NCI-H1694 treated with DMSO at 0.1 percent for 48 hours (cell line): ENCODE results near the gene ESRRA.

Experiments used
- DNase-seq: peaks from one replicate; lab custom pipeline; 2025; lab: John Stamatoyannopoulos, UW

ESRRA gene

GRCh38 chr11:64305075-64305690 lies at the start of gene ESRRA:
TSS of gene ESRRA (plus strand) at chr11:64305524. CDS start at chr11:64307180, 1,656 bp downstream.
- DNase-seq, result peak; percentile 96

DNA sequence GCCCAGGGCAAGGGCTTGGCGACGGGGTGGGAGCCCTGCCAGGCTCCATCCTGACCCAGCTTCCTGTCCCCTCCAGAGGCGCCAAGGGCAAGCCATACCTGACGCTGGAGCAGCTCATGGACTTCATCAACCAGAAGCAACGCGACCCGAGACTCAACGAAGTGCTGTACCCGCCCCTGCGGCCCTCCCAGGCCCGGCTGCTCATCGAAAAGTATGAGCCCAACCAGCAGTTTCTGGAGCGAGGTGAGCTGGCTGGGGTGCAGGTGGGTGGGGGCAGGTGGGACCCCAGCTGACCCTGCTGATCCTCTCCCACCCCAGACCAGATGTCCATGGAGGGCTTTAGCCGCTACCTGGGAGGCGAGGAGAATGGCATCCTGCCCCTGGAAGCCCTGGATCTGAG lies 49.0 kb upstream of the ESRRA start:
- no peak for DNase-seq

- no peak for DNase-seq
Observed at GRCh38 chr11:64258356-64258755, 47.0 kb upstream of the ESRRA start.

DNA sequence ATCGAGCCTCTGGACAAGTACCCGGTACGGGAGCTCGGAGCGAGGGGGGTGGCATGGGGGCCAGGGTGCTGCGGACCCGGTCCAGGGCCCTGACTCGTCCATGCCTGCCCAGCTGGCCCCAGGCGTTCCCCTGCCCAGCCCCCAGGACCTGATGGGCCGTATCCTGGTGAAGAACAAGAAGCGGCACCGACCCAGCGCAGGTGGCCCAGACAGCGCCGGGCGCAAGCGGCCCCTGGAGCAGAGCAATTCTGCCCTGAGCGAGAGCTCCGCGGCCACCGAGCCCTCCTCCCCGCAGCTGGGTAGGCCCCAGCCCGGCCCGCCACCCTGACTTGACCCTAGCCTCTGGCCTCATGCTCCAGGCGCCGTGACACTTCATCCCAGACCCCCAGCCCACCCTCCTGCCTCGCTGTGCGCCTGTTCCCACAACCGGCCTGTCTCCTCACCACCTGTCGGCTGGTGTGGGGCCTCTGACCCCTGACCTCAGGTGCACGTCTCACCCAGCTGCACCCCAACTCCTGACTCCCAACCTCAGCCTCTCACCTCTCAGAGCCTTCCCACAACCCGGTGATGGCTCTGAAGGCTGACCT lies 46.3 kb upstream of the ESRRA start:
- no peak for DNase-seq

GRCh38 chr11:64259533-64260067 lies 45.7 kb upstream of the ESRRA start:
- DNase-seq, result no peak

GRCh38 chr11:64260147-64260708 lies 45.1 kb upstream of the ESRRA start:
- no peak for DNase-seq

GRCh38 chr11:64261556-64262080 lies 43.7 kb upstream of the ESRRA start:
- no peak for DNase-seq

DNA sequence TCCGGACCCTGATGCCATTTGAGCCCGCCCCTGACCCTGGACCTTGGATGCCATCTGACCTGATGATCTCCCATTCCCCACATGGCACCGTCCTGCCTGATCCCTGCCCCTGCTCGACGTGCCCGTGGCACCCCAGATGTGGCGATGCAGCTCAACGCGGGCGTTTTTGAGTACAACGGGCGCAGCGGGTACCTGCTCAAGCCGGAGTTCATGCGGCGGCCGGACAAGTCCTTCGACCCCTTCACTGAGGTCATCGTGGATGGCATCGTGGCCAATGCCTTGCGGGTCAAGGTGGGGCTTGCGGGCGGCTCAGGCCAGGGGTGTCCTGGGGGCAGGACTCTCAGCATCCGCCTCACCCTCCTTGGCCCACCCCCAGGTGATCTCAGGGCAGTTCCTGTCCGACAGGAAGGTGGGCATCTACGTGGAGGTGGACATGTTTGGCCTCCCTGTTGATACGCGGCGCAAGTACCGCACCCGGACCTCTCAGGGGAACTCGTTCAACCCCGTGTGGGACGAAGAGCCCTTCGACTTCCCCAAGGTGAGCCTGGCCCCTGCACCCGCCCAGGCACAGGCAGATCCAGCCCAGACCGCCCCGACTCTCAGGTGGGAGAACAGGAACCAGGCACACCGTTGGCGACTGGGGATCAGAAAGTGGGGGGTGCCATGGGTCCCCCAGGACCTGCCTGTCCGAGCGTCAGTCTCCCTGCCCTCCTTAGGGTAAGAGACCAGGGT lies 42.9 kb upstream of the ESRRA start:
- DNase-seq, result no peak

GRCh38 chr11:64263021-64263946 lies 42.0 kb upstream of the ESRRA start:
- no peak for DNase-seq

- no peak for DNase-seq
Observed at GRCh38 chr11:64263947-64264317, 41.4 kb upstream of the ESRRA start.

GRCh38 chr11:64264371-64264852 lies 40.9 kb upstream of the ESRRA start:
- DNase-seq, result no peak

- no peak for DNase-seq
Observed at GRCh38 chr11:64265176-64266160, 39.9 kb upstream of the ESRRA start.

DNA sequence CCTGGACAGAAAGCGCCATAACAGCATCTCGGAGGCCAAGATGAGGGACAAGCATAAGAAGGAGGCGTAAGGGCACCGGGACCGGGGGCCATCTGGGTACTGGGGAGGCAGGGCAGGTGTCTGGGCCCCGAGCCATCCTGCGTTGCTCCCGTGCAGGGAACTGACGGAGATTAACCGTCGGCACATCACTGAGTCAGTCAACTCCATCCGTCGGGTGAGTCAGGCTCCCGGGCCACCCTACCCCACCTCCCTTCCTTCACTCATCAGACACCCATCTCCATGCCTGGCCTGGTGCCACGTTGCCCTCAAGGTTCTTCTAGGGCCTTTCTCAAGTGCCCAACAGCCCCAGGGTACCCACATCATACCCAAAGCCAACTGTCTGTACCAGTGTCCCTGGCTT lies 39.0 kb upstream of the ESRRA start:
- no peak for DNase-seq

DNA sequence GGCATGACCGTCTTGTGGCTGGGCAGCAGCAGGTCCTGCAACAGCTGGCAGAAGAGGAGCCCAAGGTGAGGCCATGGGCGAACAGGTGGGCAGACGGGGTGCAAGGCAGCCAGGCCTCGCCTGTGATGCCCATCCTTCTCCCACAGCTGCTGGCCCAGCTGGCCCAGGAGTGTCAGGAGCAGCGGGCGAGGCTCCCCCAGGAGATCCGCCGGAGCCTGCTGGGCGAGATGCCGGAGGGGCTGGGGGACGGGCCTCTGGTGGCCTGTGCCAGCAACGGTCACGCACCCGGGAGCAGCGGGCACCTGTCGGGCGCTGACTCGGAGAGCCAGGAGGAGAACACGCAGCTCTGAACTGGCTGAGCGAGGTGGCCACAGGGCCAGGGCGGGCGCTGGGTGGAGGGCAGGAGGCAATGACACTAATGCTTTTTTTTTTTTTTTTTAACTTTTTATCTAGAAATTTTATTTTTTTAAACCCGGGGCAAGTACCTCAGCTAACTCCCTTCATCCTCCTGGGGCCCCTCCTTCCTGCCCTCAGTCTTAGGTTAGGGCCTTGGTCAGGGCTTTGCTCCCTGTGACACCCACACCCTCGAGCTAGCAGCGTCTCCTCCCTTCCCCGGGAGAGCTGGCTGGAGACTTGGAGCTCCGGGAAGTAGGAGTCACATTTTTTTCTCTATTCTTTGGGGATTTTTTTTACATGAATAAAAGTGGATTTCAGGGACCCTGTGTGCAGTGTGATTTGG lies 37.9 kb upstream of the ESRRA start:
- DNase-seq, result no peak

GRCh38 chr11:64268025-64268892 lies 37.1 kb upstream of the ESRRA start:
- DNase-seq, result no peak

DNA sequence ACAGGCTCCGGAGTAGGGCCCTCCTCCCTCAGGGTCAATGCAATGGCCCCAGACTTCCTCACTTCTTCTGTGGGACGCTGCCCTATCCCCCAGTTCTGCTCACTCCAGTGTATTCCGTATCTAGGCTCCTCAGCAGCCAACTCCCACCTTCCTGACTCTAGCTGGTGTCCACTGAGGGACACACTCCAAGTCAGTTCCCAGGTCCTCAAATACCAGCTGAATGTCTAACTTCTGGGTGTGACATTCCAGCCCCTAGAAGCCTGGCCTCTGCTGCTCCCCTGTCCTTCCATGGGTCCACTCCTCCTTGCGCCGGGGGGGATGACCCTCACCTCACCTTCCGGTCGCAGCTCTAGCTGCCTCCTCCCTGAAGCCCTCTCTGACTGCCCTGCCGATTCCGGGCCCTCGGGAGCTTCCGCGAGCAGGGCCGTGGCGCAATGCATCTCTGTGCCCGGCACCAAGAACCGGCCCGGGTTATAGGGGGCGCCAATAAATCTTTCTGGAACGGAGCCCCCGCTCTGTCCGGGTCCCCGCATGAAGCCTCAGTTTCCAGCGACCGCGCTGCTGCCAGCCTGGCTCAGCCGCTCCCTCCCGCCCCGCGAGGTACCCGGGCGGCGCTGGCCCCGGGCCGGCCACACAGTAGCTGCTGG lies 36.3 kb upstream of the ESRRA start:
- DNase-seq, result no peak

- peak; percentile 98 for DNase-seq
Observed at GRCh38 chr11:64269540-64270220, 35.6 kb upstream of the ESRRA start.
